ENCODE results near the gene MICAL3.
"Not testable (repeated sequence)": the region's sequence is repeated elsewhere in the genome, so short reads cannot be mapped to it uniquely, and the experiment has no call there.

Gene MICAL3

GRCh38 chr22:18066181-18066859, 42.0 kb upstream of the MICAL3 start:
- peaks cover 51 to 66% of the 10 kb centered on the region in 2 donors for H3K4me1 Mint-ChIP-seq
- ATAC-seq (replicated peaks): peak; percentile 83 to 85
- no peaks in the 10 kb centered on the region for H3K36me3 Mint-ChIP-seq
- peak overlapping the region; percentile 11 to 64 for H3K4me3 Mint-ChIP-seq
- peak overlapping the region; percentile 44 for H3K27ac Mint-ChIP-seq
- DNase-seq: peak; percentile 21
- peaks cover 0 to 1% of the 10 kb centered on the region in 2 donors for H3K9me3 Mint-ChIP-seq
- H3K27me3 Mint-ChIP-seq: no peaks in the 10 kb centered on the region

DNA sequence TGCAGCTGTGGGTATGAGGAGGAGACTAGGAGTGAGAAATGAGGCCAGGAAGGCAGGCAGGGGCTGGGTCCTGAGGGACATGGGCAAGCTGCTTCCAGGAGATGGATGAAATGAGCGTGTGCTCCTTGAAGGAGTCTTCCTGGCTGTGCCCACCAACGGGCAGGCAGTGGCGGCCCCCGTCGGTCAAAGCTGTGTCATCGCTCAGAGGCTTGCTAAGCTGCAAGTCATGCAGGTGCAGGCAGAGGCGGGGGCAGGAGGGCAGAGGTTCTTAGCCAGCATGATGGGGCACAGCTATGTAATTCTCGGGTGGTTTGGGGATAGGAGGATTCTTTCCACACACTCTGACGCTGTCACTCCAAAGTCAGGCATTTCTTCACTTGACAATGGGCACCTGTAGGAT, 40.9 kb upstream of the MICAL3 start:
- ATAC-seq (replicated peaks): peak in 1 of 2 donors; percentile 8
- Mint-ChIP-seq H3K4me3 (peak overlapping the region in 1 of 2 donors; percentile 5), H3K9me3 (peaks cover 0 to 1% of the 10 kb centered on the region in 2 donors), H3K27ac (peak overlapping the region; percentile 68), H3K27me3 (no peaks in the 10 kb centered on the region), H3K36me3 (no peaks in the 10 kb centered on the region), H3K4me1 (peaks cover 46 to 62% of the 10 kb centered on the region in 2 donors)
- DNase-seq: no peak

DNA sequence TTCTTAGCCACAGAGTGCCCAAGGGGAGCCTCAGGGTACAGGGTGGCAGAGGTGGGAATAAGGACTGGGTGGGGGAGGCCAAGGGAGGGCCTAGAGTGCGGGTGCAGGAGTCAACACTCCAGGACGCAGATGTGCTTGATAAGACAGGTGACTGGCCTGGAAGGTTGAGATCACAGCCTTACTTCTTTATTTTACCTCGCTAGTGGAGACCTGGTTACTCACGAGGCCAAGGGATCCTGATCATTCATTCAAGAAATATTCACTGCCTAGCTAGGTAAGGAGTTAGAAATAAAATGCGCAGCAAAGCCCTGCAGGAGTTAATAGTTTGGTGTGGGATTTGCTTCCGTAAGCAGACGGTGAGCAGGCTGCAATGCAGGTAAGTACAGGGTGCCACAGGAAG, 40.3 kb upstream of the MICAL3 start:
- Mint-ChIP-seq H3K27me3 (no peaks in the 10 kb centered on the region), H3K4me3 (no peak overlapping the region), H3K36me3 (no peaks in the 10 kb centered on the region), H3K9me3 (peaks cover 0 to 1% of the 10 kb centered on the region in 2 donors), H3K27ac (peak overlapping the region; percentile 68), H3K4me1 (peaks cover 50 to 62% of the 10 kb centered on the region in 2 donors)
- no peak for ATAC-seq (replicated peaks)
- DNase-seq: no peak

DNA sequence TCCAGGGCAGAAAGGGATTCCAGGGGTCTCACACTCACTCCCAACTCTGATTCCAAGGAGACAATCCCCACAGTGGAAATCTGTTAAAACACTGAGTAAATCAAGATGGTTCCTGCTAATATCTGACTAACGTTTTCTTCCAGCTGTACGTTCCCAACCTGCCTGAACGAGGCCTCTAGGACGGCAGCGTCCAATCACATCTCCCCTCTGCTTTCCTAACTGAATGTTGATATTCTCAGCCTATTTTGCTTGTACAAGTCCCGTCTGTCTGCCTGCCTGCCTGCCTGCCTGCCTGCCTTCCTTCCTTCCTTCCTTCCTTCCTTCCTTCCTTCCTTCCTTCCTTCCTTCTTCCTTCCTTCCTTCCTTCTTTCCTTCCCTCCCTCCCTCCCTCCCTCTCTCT, 39.4 kb upstream of the MICAL3 start:
- H3K4me3 Mint-ChIP-seq; H3K27me3 Mint-ChIP-seq; H3K9me3 Mint-ChIP-seq; H3K36me3 Mint-ChIP-seq; DNase-seq; H3K27ac Mint-ChIP-seq; ATAC-seq (replicated peaks): not testable (repeated sequence)
- H3K4me1 Mint-ChIP-seq: peaks cover 49 to 65% of the 10 kb centered on the region in 2 donors

- ATAC-seq (replicated peaks) (no peak), DNase-seq (no peak)
- Mint-ChIP-seq H3K27me3 (no peaks in the 10 kb centered on the region), H3K27ac (no peak overlapping the region), H3K9me3 (peaks cover 0 to 1% of the 10 kb centered on the region in 2 donors), H3K36me3 (no peaks in the 10 kb centered on the region), H3K4me3 (no peak overlapping the region), H3K4me1 (peaks cover 48 to 65% of the 10 kb centered on the region in 2 donors)
Measured at GRCh38 chr22:18063306-18063705, 38.9 kb upstream of the MICAL3 start.

- peaks cover 48 to 65% of the 10 kb centered on the region in 2 donors for H3K4me1 Mint-ChIP-seq
- H3K4me3 Mint-ChIP-seq: no peak overlapping the region
- H3K27me3 Mint-ChIP-seq: no peaks in the 10 kb centered on the region
- DNase-seq (no peak), ATAC-seq (replicated peaks) (no peak)
- H3K27ac Mint-ChIP-seq: no peak overlapping the region
- no peaks in the 10 kb centered on the region for H3K36me3 Mint-ChIP-seq
- H3K9me3 Mint-ChIP-seq: no peaks in the 10 kb centered on the region
Measured at GRCh38 chr22:18062421-18062820, 38.1 kb upstream of the MICAL3 start.

DNA sequence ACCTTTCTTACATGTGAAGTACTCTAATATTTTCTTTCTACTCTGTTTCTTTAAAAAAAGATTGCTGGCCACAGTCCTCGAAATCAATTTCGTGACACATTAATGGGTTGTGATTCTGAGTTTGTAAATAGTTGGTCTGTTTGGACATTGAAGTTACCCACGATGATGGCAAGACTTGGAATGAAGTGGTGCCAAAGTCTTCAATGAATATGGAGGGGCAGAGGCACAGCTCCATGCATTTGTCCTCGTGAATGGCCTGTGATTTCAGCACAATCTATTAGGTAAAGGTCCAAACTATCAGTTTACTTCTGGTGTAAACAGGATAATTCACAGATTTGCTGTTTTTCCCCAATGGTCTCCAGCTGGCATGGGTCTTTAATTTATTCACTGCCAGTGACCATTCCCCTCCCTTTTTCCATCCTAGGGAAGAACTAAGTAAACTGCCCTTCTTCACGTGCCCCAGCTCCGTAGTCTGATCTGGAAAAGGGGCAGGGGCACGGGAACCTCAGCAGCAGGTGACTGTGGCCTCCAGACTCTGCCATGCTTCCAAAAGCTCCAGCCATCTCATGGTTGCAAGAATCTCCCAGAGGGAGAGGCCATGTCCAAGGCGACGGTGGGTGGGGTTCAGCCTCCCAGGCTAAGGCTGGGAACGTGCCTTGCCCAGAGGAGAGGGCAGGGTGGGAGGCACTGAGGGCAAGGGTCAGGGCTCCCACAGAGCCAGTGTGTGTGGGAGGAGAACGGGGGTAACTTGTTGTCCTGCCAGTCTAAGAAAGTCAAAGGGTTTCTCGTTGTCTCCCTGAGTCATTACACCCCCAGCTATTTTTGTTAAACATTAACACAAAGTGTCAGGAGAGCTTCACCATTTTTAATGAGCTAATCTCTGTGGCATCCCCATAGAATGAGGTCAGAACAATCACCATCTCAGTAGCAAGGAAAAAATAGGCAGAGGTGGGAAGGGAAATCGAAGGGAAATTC, 36.6 kb upstream of the MICAL3 start:
- DNase-seq (no peak), ATAC-seq (replicated peaks) (no peak)
- H3K27ac Mint-ChIP-seq: peak overlapping the region; percentile 22
- no peaks in the 10 kb centered on the region for H3K9me3 Mint-ChIP-seq
- H3K27me3 Mint-ChIP-seq: no peaks in the 10 kb centered on the region
- H3K36me3 Mint-ChIP-seq: no peaks in the 10 kb centered on the region
- H3K4me3 Mint-ChIP-seq: no peak overlapping the region
- peaks cover 50 to 65% of the 10 kb centered on the region in 2 donors for H3K4me1 Mint-ChIP-seq

GRCh38 chr22:18059991-18060390, 35.6 kb upstream of the MICAL3 start:
- no peaks in the 10 kb centered on the region for H3K36me3 Mint-ChIP-seq
- ATAC-seq (replicated peaks) (no peak), DNase-seq (no peak)
- no peaks in the 10 kb centered on the region for H3K9me3 Mint-ChIP-seq
- H3K4me1 Mint-ChIP-seq: peaks cover 50 to 65% of the 10 kb centered on the region in 2 donors
- no peak overlapping the region for H3K4me3 Mint-ChIP-seq
- H3K27ac Mint-ChIP-seq: peak overlapping the region; percentile 0
- H3K27me3 Mint-ChIP-seq: no peaks in the 10 kb centered on the region

GRCh38 chr22:18059473-18059872, 35.1 kb upstream of the MICAL3 start:
- H3K27me3 Mint-ChIP-seq: no peaks in the 10 kb centered on the region
- DNase-seq: no peak
- H3K4me3 Mint-ChIP-seq: no peak overlapping the region
- H3K27ac Mint-ChIP-seq: no peak overlapping the region
- no peaks in the 10 kb centered on the region for H3K9me3 Mint-ChIP-seq
- no peaks in the 10 kb centered on the region for H3K36me3 Mint-ChIP-seq
- H3K4me1 Mint-ChIP-seq: peaks cover 47 to 64% of the 10 kb centered on the region in 2 donors
- ATAC-seq (replicated peaks): no peak

GRCh38 chr22:18059094-18059417, 34.7 kb upstream of the MICAL3 start:
- no peak overlapping the region for H3K4me3 Mint-ChIP-seq
- no peaks in the 10 kb centered on the region for H3K9me3 Mint-ChIP-seq
- H3K27ac Mint-ChIP-seq: no peak overlapping the region
- peaks cover 48 to 64% of the 10 kb centered on the region in 2 donors for H3K4me1 Mint-ChIP-seq
- DNase-seq: no peak
- no peaks in the 10 kb centered on the region for H3K36me3 Mint-ChIP-seq
- ATAC-seq (replicated peaks): no peak
- no peaks in the 10 kb centered on the region for H3K27me3 Mint-ChIP-seq

- ATAC-seq (replicated peaks): no peak
- Mint-ChIP-seq H3K4me1 (peaks cover 48 to 62% of the 10 kb centered on the region in 2 donors), H3K27me3 (no peaks in the 10 kb centered on the region), H3K36me3 (no peaks in the 10 kb centered on the region), H3K27ac (peak overlapping the region; percentile 52), H3K4me3 (no peak overlapping the region), H3K9me3 (no peaks in the 10 kb centered on the region)
- no peak for DNase-seq
Measured at GRCh38 chr22:18058371-18059093, 34.2 kb upstream of the MICAL3 start.

DNA sequence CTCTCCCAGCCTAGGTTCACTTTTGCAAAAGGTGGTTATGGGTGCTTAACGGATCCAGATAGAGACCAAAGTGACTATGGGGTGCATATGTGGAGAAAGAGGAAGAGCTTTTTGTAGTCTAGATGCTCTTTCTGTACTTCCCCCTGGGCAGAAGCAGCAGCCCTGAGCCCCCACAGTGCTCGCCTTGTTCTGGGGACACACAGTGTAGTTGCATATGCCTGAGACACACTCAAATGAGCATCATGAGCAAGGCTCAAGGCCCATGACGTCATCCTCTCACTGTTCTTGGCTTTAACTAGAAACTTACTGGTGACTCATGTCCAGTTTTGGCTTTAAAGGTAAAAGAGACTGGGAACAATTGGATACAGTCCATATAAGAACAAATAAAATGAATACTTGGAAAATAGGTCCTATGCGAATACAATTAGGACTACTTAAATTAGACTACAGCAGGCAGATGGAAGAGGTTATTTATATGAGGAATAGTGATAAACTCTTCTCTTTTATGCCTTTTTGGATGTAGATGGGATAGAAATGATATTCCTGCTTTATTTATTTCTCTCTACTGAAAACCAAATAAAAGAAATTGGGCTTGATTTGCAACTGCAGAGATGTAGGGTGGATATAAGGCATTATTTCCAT, 33.3 kb upstream of the MICAL3 start:
- Mint-ChIP-seq H3K4me3 (peak overlapping the region; percentile 58 to 74), H3K27me3 (no peaks in the 10 kb centered on the region), H3K27ac (peak overlapping the region; percentile 97), H3K9me3 (no peaks in the 10 kb centered on the region), H3K36me3 (no peaks in the 10 kb centered on the region), H3K4me1 (peaks cover 47 to 62% of the 10 kb centered on the region in 2 donors)
- ATAC-seq (replicated peaks): peak; percentile 87 to 88
- DNase-seq: peak; percentile 84

- Mint-ChIP-seq H3K4me1 (peaks cover 47 to 62% of the 10 kb centered on the region in 2 donors), H3K27ac (peak overlapping the region; percentile 97), H3K36me3 (no peaks in the 10 kb centered on the region), H3K27me3 (no peaks in the 10 kb centered on the region), H3K4me3 (peak overlapping the region; percentile 58 to 74), H3K9me3 (no peaks in the 10 kb centered on the region)
- peak; percentile 78 for DNase-seq
- ATAC-seq (replicated peaks): peak; percentile 80 to 83
Measured at GRCh38 chr22:18056807-18057474, 32.6 kb upstream of the MICAL3 start.

Measured in stimulated activated naive B cell treated with anti-CD40 and anti-IgM and Interleukin-4, amounts not matched to agents 10 μg/mL and 1 μg/mL and 100 μg/mL, for 72 hours (primary cell).